K562 (cell line): ENCODE measurements around the gene IL6ST. TPM values are rescaled to one million over a fixed set of nuclear protein-coding genes. Genes with fewer than 3 reads are reported as not detected.

Experiments
- CTCF ChIP-seq, 3 experiments: IDR thresholded peaks in 2 of 3; conservative IDR thresholded peaks in 1 of 3; 2 replicates each; pipeline ENCODE4 v1.5.1; 2011 to 2012; ENCODE audit warnings: low read length in 3 of 3, mild to moderate bottlenecking in 3 of 3, control low read depth in 2 of 3, improper control_type of control experiment in 1 of 3, inconsistent platforms in 1 of 3, low read depth in 1 of 3, mixed read lengths in 1 of 3, moderate library complexity in 1 of 3; ENCODE audit not compliant: insufficient read depth in 2 of 3
- FIP1L1 ChIP-seq: fragments of 200-400 bp; formaldehyde crosslinking; IDR thresholded peaks from 2 replicates; pipeline ENCODE4 v1.6.1; 2018; ENCODE audit warnings: mild to moderate bottlenecking, low read depth, low read length; ENCODE audit not compliant: poor library complexity, severe bottlenecking
- FOS ChIP-seq: IDR thresholded peaks from 3 replicates; pipeline ENCODE4 v1.6.1; 2011; ENCODE audit not compliant: insufficient read length; ENCODE audit errors: extremely low read depth
- HCFC1 ChIP-seq: IDR thresholded peaks from 2 replicates; pipeline ENCODE4 v1.6.1; 2012; ENCODE audit warnings: low read depth, low read length, improper control_type of control experiment
- HOXB6 ChIP-seq: fragments of 250-450 bp; sonication (Bioruptor Pico); IDR thresholded peaks from 2 replicates; pipeline ENCODE4 v1.5.1; 2022; ENCODE audit warnings: mild to moderate bottlenecking, borderline replicate concordance
- MBD1 ChIP-seq: fragments of 250-450 bp; sonication (Bioruptor Pico); IDR thresholded peaks from 2 replicates; pipeline ENCODE4 v1.8.0; 2022; ENCODE audit warnings: inconsistent platforms
- MEIS2 ChIP-seq: fragments of 450-650 bp; IDR thresholded peaks from 2 replicates; pipeline ENCODE4 v1.6.1; 2014; ENCODE audit warnings: mild to moderate bottlenecking; ENCODE audit not compliant: partially characterized antibody
- NCOA6 ChIP-seq: fragments of 450-650 bp; IDR thresholded peaks from 2 replicates; pipeline ENCODE4 v1.6.1; 2017; ENCODE audit warnings: mild to moderate bottlenecking
- NR2C1 ChIP-seq, 2 experiments: fragments of 450-650 bp; IDR thresholded peaks; 2 replicates each; pipeline ENCODE4 v1.6.1; 2017; ENCODE audit warnings: mild to moderate bottlenecking in 2 of 2, antibody characterized with exemption in 1 of 2, inconsistent platforms in 1 of 2, missing compliant biosample characterization in 1 of 2, missing genetic modification characterization in 1 of 2
- POLR2H ChIP-seq: IDR thresholded peaks from 2 replicates; pipeline ENCODE4 v1.6.1; 2016; ENCODE audit warnings: missing genetic modification characterization, low read depth, mild to moderate bottlenecking, control low read depth, missing compliant biosample characterization, moderate library complexity
- PREB ChIP-seq: sonication (generic); formaldehyde crosslinking; IDR thresholded peaks from 2 replicates; pipeline ENCODE4 v1.8.1; 2023; ENCODE audit warnings: mild to moderate bottlenecking, missing genetic modification reagents
- RBM17 ChIP-seq: fragments of 200-400 bp; formaldehyde crosslinking; IDR thresholded peaks from 2 replicates; pipeline ENCODE4 v1.6.1; 2017; ENCODE audit warnings: low read depth, mild to moderate bottlenecking, low read length, borderline replicate concordance
- SMAD4 ChIP-seq: fragments of 250-450 bp; sonication (Bioruptor Pico); conservative IDR thresholded peaks from 2 replicates; pipeline ENCODE4 v1.8.0; 2021; ENCODE audit warnings: inconsistent platforms, mild to moderate bottlenecking, moderate library complexity
- TBP ChIP-seq: optimal IDR thresholded peaks from 2 replicates; pipeline ENCODE3; 2011; ENCODE audit warnings: low read depth, low read length, improper control_type of control experiment
- WHSC1 ChIP-seq: IDR thresholded peaks from one replicate; pipeline ENCODE4 v1.6.1; 2012; ENCODE audit warnings: low read length, control low read depth, inconsistent platforms
- ZC3H8 ChIP-seq: fragments of 450-650 bp; IDR thresholded peaks from 2 replicates; pipeline ENCODE4 v1.6.1; 2017
- ZNF609 ChIP-seq: sonication (generic); formaldehyde crosslinking; IDR thresholded peaks from 2 replicates; pipeline ENCODE4 v1.8.1; 2023; ENCODE audit warnings: missing genetic modification reagents, mild to moderate bottlenecking, borderline replicate concordance
- polyA plus RNA-seq, 8 experiments: library from polyadenylated mRNA; depleted of rRNA in 4 of 8; stranded (reverse) in 5 of 8; unstranded in 3 of 8; fragments of >200 nt; fragmentation: Nextera tagmentation in 2 of 8; fragmentation: Illumina TruSeq in 1 of 8; extraction: Ambion mirVana in 2 of 8; extraction: Trizol in 1 of 8; gene quantifications; 2 replicates each; pipeline versions ENCODE4 v1.2.1 to v1.2.3, GENCODE V29; 2011 to 2014; ENCODE audit warnings: inconsistent platforms in 1 of 8, missing spikeins in 1 of 8
- total RNA-seq, 7 experiments: library from RNA; depleted of rRNA in 6 of 7; stranded (reverse); fragments of >200 nt in 6 of 7; fragmentation: Illumina TruSeq in 2 of 7; extraction: Trizol in 2 of 7; gene quantifications; 2 replicates each; pipeline versions ENCODE4 v1.2.1 to v1.2.3, GENCODE V29; 2011 to 2021; ENCODE audit warnings: low replicate concordance in 1 of 7

IL6ST gene
- total and polyA plus RNA-seq, 9 of the 15 experiments (the other 6 are each of a cell fraction or from before 2014, with no cell fraction given) = 2.0 to 27.0 (median 7.9) TPM

GRCh38 chr5:55994998-55995914 lies 493 bp upstream of the IL6ST start (continued):
- TF ChIP-seq CTCF (IDR thresholded peaks at IDR 0.05 in 2 of 3, conservative IDR thresholded peaks at IDR 0.05 in 1 of 3; ENCODE audit: insufficient read depth in 2 of 3, low read depth in 1 of 3, low read length in 3 of 3) (peak in 2 of 3 experiments; percentile 33 to 37; a peak in 3 of 6 replicates), MBD1 (CRISPR knock-in tag) (no peak), NCOA6 (no peak), FIP1L1 (no peak), NR2C1 (IDR thresholded peaks at IDR 0.05) (peak; percentile 23; the same call in 1 of the 2 replicates), NR2C1 (tag; IDR thresholded peaks at IDR 0.05) (no peak), POLR2H (tag) (peak; percentile 82), HOXB6 (CRISPR knock-in tag) (no peak), MEIS2 (no peak), HCFC1 (no peak; the same call in 1 of the 2 replicates), TBP (peak; percentile 47), PREB (CRISPR knock-in tag) (no peak), WHSC1 (no peak), RBM17 (no peak), ZNF609 (CRISPR knock-in tag) (no peak), FOS (peak; percentile 90), ZC3H8 (no peak), SMAD4 (no peak)
